Nephron (organoid): Measurements from ENCODE around the gene SESN3.

Source experiments
- H3K27ac Mint-ChIP-seq, 3 experiments: 2 replicates each; pipeline ENCODE4 v1.8.0; 2020; ENCODE audit warnings: mixed read lengths in 3 of 3, mild to moderate bottlenecking in 2 of 3, moderate library complexity in 1 of 3
- H3K27me3 Mint-ChIP-seq: 2 replicates; pipeline ENCODE4 v1.8.0; 2021; ENCODE audit warnings: low read depth, mild to moderate bottlenecking, moderate library complexity, mixed read lengths
- H3K36me3 Mint-ChIP-seq: 2 replicates; pipeline ENCODE4 v1.8.0; 2020; ENCODE audit warnings: low read depth, mixed read lengths
- H3K4me1 Mint-ChIP-seq: 2 replicates; pipeline ENCODE4 v1.8.0; 2020; ENCODE audit warnings: mixed read lengths
- H3K4me3 Mint-ChIP-seq, 3 experiments: 2 replicates each; pipeline ENCODE4 v1.8.0; 2020; ENCODE audit warnings: mild to moderate bottlenecking in 3 of 3, mixed read lengths in 3 of 3, moderate library complexity in 2 of 3
- H3K9me3 Mint-ChIP-seq: 2 replicates; pipeline ENCODE4 v1.8.0; 2020; ENCODE audit warnings: mixed read lengths
- CTCF ChIP-seq, 3 experiments: fragments of 200-600 bp; sonication (generic); IDR thresholded peaks; one replicate each; pipeline ENCODE4 v1.5.0; 2021; ENCODE audit warnings: antibody characterized with exemption in 3 of 3; ENCODE audit not compliant: unreplicated experiment in 3 of 3

SESN3 gene

GRCh38 chr11:95166781-95167180 is 64.2 kb downstream of the SESN3 start:
- no peaks in the 10 kb centered on the region for H3K27me3 Mint-ChIP-seq
- no peak overlapping the region for H3K4me3 Mint-ChIP-seq
- no peaks in the 10 kb centered on the region for H3K9me3 Mint-ChIP-seq
- H3K4me1 Mint-ChIP-seq, result no peaks in the 10 kb centered on the region
- no peak for TF ChIP-seq CTCF (IDR thresholded peaks at IDR 0.05; ENCODE audit: unreplicated experiment in 3 of 3)
- H3K27ac Mint-ChIP-seq, result no peak overlapping the region
- peaks cover 37% of the 10 kb centered on the region for H3K36me3 Mint-ChIP-seq

- no peak for TF ChIP-seq CTCF (IDR thresholded peaks at IDR 0.05; ENCODE audit: unreplicated experiment in 3 of 3)
- H3K27me3 Mint-ChIP-seq, result no peaks in the 10 kb centered on the region
- H3K4me3 Mint-ChIP-seq, result no peak overlapping the region
- peaks cover 26% of the 10 kb centered on the region for H3K36me3 Mint-ChIP-seq
- H3K27ac Mint-ChIP-seq, result no peak overlapping the region
- H3K4me1 Mint-ChIP-seq, result peaks cover 6% of the 10 kb centered on the region
- no peaks in the 10 kb centered on the region for H3K9me3 Mint-ChIP-seq
Measured at GRCh38 chr11:95165638-95166037, 65.4 kb downstream of the SESN3 start.

- TF ChIP-seq CTCF (IDR thresholded peaks at IDR 0.05; ENCODE audit: unreplicated experiment in 3 of 3), result no peak
- no peaks in the 10 kb centered on the region for H3K27me3 Mint-ChIP-seq
- peak overlapping the region in 2 of 3 experiments; percentile 23 to 33 for H3K27ac Mint-ChIP-seq
- H3K36me3 Mint-ChIP-seq, result peaks cover 11% of the 10 kb centered on the region
- no peaks in the 10 kb centered on the region for H3K9me3 Mint-ChIP-seq
- no peak overlapping the region for H3K4me3 Mint-ChIP-seq
- peaks cover 13% of the 10 kb centered on the region for H3K4me1 Mint-ChIP-seq
Measured at GRCh38 chr11:95163106-95163505, 67.9 kb downstream of the SESN3 start.

GRCh38 chr11:95161248-95161647 is 69.8 kb downstream of the SESN3 start:
- Mint-ChIP-seq H3K27me3 (no peaks in the 10 kb centered on the region), H3K27ac (peak overlapping the region in 1 of 3 experiments; percentile 56), H3K4me1 (peaks cover 31% of the 10 kb centered on the region), H3K36me3 (no peaks in the 10 kb centered on the region), H3K9me3 (no peaks in the 10 kb centered on the region), H3K4me3 (no peak overlapping the region)
- TF ChIP-seq CTCF (IDR thresholded peaks at IDR 0.05; ENCODE audit: unreplicated experiment in 3 of 3), result no peak

- peaks cover 53% of the 10 kb centered on the region for H3K4me1 Mint-ChIP-seq
- H3K36me3 Mint-ChIP-seq, result no peaks in the 10 kb centered on the region
- H3K27me3 Mint-ChIP-seq, result no peaks in the 10 kb centered on the region
- no peaks in the 10 kb centered on the region for H3K9me3 Mint-ChIP-seq
- TF ChIP-seq CTCF (IDR thresholded peaks at IDR 0.05; ENCODE audit: unreplicated experiment in 3 of 3), result no peak
- no peak overlapping the region for H3K4me3 Mint-ChIP-seq
- peak overlapping the region in 2 of 3 experiments; percentile 76 to 89 for H3K27ac Mint-ChIP-seq
Measured at GRCh38 chr11:95157824-95158223, 73.2 kb downstream of the SESN3 start.

- Mint-ChIP-seq H3K4me3 (peak overlapping the region in 1 of 3 experiments; percentile 3), H3K36me3 (no peaks in the 10 kb centered on the region), H3K27ac (peak overlapping the region in 2 of 3 experiments; percentile 76 to 89), H3K27me3 (no peaks in the 10 kb centered on the region), H3K4me1 (peaks cover 58% of the 10 kb centered on the region), H3K9me3 (no peaks in the 10 kb centered on the region)
- TF ChIP-seq CTCF (IDR thresholded peaks at IDR 0.05; ENCODE audit: unreplicated experiment in 3 of 3), result no peak
Measured at GRCh38 chr11:95156916-95157541, 74.0 kb downstream of the SESN3 start.
